PFSK-1 (cell line): ENCODE measurements around the gene ZBTB9.

Source experiments
- FOXP2 ChIP-seq: optimal IDR thresholded peaks from 2 replicates; pipeline ENCODE3; 2011; ENCODE audit warnings: borderline replicate concordance, control low read depth, inconsistent platforms; ENCODE audit not compliant: insufficient read depth; ENCODE audit errors: extremely low read length, extremely low read depth
- POLR2AphosphoS5 ChIP-seq: IDR thresholded peaks from 2 replicates; pipeline ENCODE4 v1.6.1; 2012; ENCODE audit warnings: low read depth, mild to moderate bottlenecking, control low read depth, low read length, moderate library complexity
- REST ChIP-seq, 2 experiments: IDR thresholded peaks; 2 replicates each; pipeline versions ENCODE4 v1.6.1 to v1.8.0; 2011 to 2012; ENCODE audit warnings: low read depth in 2 of 2, low read length in 2 of 2, control low read depth in 1 of 2, inconsistent platforms in 1 of 2, mild to moderate bottlenecking in 1 of 2, moderate library complexity in 1 of 2; ENCODE audit not compliant: insufficient read depth in 1 of 2
- TAF1 ChIP-seq: IDR thresholded peaks from 2 replicates; pipeline ENCODE4 v1.6.1; 2012; ENCODE audit warnings: low read length, control low read depth, borderline replicate concordance; ENCODE audit not compliant: insufficient read depth

GRCh38 chr6:33417903-33418689, 36.3 kb upstream of the ZBTB9 start, which contains the start of gene CUTA:
- peak; percentile 78; the same call in 1 of the 2 replicates for TF ChIP-seq TAF1
- peak; percentile 69; the same call in 1 of the 2 replicates for TF ChIP-seq POLR2AphosphoS5
- TF ChIP-seq REST (IDR thresholded peaks at IDR 0.05; ENCODE audit: insufficient read depth in 1 of 2, low read depth in 2 of 2, low read length in 2 of 2): 0 out of 4 replicates have a peak, but pooled peaks of 1 of the 2 experiments have one; percentile 44
- TF ChIP-seq FOXP2: no peak
